K562 (cell line): ENCODE measurements around the gene RELA. TPM values are rescaled to one million over a fixed set of nuclear protein-coding genes. Genes with fewer than 3 reads are reported as not detected.

Source experiments
- ATF6 ChIP-seq: sonication (generic); formaldehyde crosslinking; IDR thresholded peaks from 2 replicates; pipeline ENCODE4 v1.4.0; 2020; ENCODE audit warnings: mild to moderate bottlenecking, missing genetic modification reagents
- EHMT2 ChIP-seq: fragments of 450-650 bp; IDR thresholded peaks from 2 replicates; pipeline ENCODE4 v1.6.1; 2018; ENCODE audit warnings: antibody characterized with exemption
- EP400 ChIP-seq: fragments of 450-650 bp; IDR thresholded peaks from 2 replicates; pipeline ENCODE4 v1.6.1; 2017; ENCODE audit warnings: antibody characterized with exemption, mild to moderate bottlenecking, moderate library complexity
- HES1 ChIP-seq: fragments of 450-650 bp; IDR thresholded peaks from 2 replicates; pipeline ENCODE4 v1.6.1; 2016; ENCODE audit warnings: low read depth, mild to moderate bottlenecking, moderate library complexity
- MEF2A ChIP-seq: IDR thresholded peaks from 2 replicates; pipeline ENCODE4 v1.6.1; 2011; ENCODE audit warnings: low read depth, mild to moderate bottlenecking, low read length, moderate library complexity; ENCODE audit not compliant: control insufficient read depth
- NR0B1 ChIP-seq: fragments of 450-650 bp; IDR thresholded peaks from one replicate; pipeline ENCODE4 v1.6.1; 2018; ENCODE audit warnings: mild to moderate bottlenecking, moderate library complexity; ENCODE audit not compliant: partially characterized antibody
- PCBP1 ChIP-seq: fragments of 200-400 bp; formaldehyde crosslinking; IDR thresholded peaks from 2 replicates; pipeline ENCODE4 v1.6.1; 2018; ENCODE audit warnings: mild to moderate bottlenecking, low read depth, low read length; ENCODE audit not compliant: poor library complexity, severe bottlenecking
- SP2 ChIP-seq: IDR thresholded peaks from 2 replicates; pipeline ENCODE4 v1.6.1; 2011; ENCODE audit warnings: mild to moderate bottlenecking, low read depth, low read length, moderate library complexity; ENCODE audit not compliant: poor library complexity, severe bottlenecking; ENCODE audit errors: extremely low read depth
- THAP7 ChIP-seq: fragments of 250-450 bp; sonication (Bioruptor Pico); IDR thresholded peaks from 2 replicates; pipeline ENCODE4 v1.5.0; 2021
- TRIM25 ChIP-seq: fragments of 450-650 bp; IDR thresholded peaks from 2 replicates; pipeline ENCODE4 v1.7.0; 2016; ENCODE audit warnings: borderline replicate concordance
- UBTF ChIP-seq, 2 experiments: IDR thresholded peaks; 2 replicates each; pipeline ENCODE4 v1.6.1; 2012; ENCODE audit warnings: improper control_type of control experiment in 2 of 2, low read depth in 2 of 2, low read length in 2 of 2, borderline replicate concordance in 1 of 2
- ZNF431 ChIP-seq: sonication (generic); formaldehyde crosslinking; IDR thresholded peaks from 2 replicates; pipeline ENCODE4 v1.8.0; 2022; ENCODE audit warnings: mild to moderate bottlenecking, missing genetic modification reagents
- ZNF518B ChIP-seq: fragments of 250-450 bp; sonication (Bioruptor Pico); IDR thresholded peaks from 2 replicates; pipeline ENCODE4 v1.5.0; 2021; ENCODE audit warnings: mild to moderate bottlenecking, moderate library complexity
- ZNF76 ChIP-seq: fragments of 250-450 bp; sonication (Bioruptor Pico); IDR thresholded peaks from 2 replicates; pipeline ENCODE4 v1.4.0; 2020; ENCODE audit warnings: mild to moderate bottlenecking, moderate library complexity, borderline replicate concordance
- ZNF830 ChIP-seq: fragments of 250-450 bp; sonication (Bioruptor Pico); IDR thresholded peaks from 2 replicates; pipeline ENCODE4 v1.5.0; 2021; ENCODE audit warnings: mild to moderate bottlenecking
- polyA plus RNA-seq, 8 experiments: library from polyadenylated mRNA; depleted of rRNA in 4 of 8; stranded (reverse) in 5 of 8; unstranded in 3 of 8; fragments of >200 nt; fragmentation: Nextera tagmentation in 2 of 8; fragmentation: Illumina TruSeq in 1 of 8; extraction: Ambion mirVana in 2 of 8; extraction: Trizol in 1 of 8; gene quantifications; 2 replicates each; pipeline versions ENCODE4 v1.2.1 to v1.2.3, GENCODE V29; 2011 to 2014; ENCODE audit warnings: inconsistent platforms in 1 of 8, missing spikeins in 1 of 8
- total RNA-seq, 7 experiments: library from RNA; depleted of rRNA in 6 of 7; stranded (reverse); fragments of >200 nt in 6 of 7; fragmentation: Illumina TruSeq in 2 of 7; extraction: Trizol in 2 of 7; gene quantifications; 2 replicates each; pipeline versions ENCODE4 v1.2.1 to v1.2.3, GENCODE V29; 2011 to 2021; ENCODE audit warnings: low replicate concordance in 1 of 7

The RELA gene
- total and polyA plus RNA-seq, 9 of the 15 experiments (the other 6 are each of a cell fraction or from before 2014, with no cell fraction given), result 6.0 to 67.4 (median 20.6) TPM

GRCh38 chr11:65692367-65692766, 29.7 kb upstream of the RELA start (continued):
- no peak for TF ChIP-seq PCBP1
- no peak for TF ChIP-seq ATF6 (CRISPR knock-in tag)
- no peak for TF ChIP-seq HES1
- no peak for TF ChIP-seq ZNF518B (CRISPR knock-in tag)
- no peak for TF ChIP-seq SP2
- TF ChIP-seq UBTF (IDR thresholded peaks at IDR 0.05; ENCODE audit: borderline replicate concordance in 1 of 2, low read depth in 2 of 2, low read length in 2 of 2), result no peak
- TF ChIP-seq EHMT2, result peak; percentile 68; the same call in 1 of the 2 replicates
- no peak for TF ChIP-seq ZNF830 (CRISPR knock-in tag)
- TF ChIP-seq MEF2A, result no peak
- no peak for TF ChIP-seq ZNF76 (CRISPR knock-in tag)
- no peak for TF ChIP-seq NR0B1
- TF ChIP-seq THAP7, result no peak
- no peak for TF ChIP-seq TRIM25
- no peak for TF ChIP-seq EP400
- TF ChIP-seq ZNF431 (CRISPR knock-in tag), result no peak
